ENCODE data around the gene MAN1A2.

- TF ChIP-seq, protein P1, sequence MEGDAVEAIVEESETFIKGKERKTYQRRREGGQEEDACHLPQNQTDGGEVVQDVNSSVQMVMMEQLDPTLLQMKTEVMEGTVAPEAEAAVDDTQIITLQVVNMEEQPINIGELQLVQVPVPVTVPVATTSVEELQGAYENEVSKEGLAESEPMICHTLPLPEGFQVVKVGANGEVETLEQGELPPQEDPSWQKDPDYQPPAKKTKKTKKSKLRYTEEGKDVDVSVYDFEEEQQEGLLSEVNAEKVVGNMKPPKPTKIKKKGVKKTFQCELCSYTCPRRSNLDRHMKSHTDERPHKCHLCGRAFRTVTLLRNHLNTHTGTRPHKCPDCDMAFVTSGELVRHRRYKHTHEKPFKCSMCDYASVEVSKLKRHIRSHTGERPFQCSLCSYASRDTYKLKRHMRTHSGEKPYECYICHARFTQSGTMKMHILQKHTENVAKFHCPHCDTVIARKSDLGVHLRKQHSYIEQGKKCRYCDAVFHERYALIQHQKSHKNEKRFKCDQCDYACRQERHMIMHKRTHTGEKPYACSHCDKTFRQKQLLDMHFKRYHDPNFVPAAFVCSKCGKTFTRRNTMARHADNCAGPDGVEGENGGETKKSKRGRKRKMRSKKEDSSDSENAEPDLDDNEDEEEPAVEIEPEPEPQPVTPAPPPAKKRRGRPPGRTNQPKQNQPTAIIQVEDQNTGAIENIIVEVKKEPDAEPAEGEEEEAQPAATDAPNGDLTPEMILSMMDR (tag by site-specific recombination; IDR thresholded peaks at IDR 0.05): no peak
- TF ChIP-seq ZNF24 (tag by site-specific recombination; IDR thresholded peaks at IDR 0.05) (no peak), ZNF704 (tag by site-specific recombination; IDR thresholded peaks at IDR 0.05) (no peak), ZSCAN23 (tag by site-specific recombination; IDR thresholded peaks at IDR 0.05) (no peak), BCL11A (tag by site-specific recombination; IDR thresholded peaks at IDR 0.05; ENCODE audit: low read depth) (no peak), ZNF561 (tag by site-specific recombination; IDR thresholded peaks at IDR 0.05; ENCODE audit: borderline replicate concordance) (no peak), KLF16 (tag by site-specific recombination; IDR thresholded peaks at IDR 0.05) (no peak)
Observed at GRCh38 chr1:117401761-117402160, 34.5 kb downstream of the MAN1A2 start.
